IMR-90 (cell line): ENCODE results near the gene IL21R. TPM values are rescaled to one million over a fixed set of nuclear protein-coding genes. Genes with fewer than 3 reads are reported as not detected.
A peak's percentile ranks its signal among the peaks of the same experiment; 100 is the strongest.

Experiments
- ATAC-seq: fragments of 200-7000 bp; cut with Tn5 transposase; 2 replicates; pipeline ENCODE4 v1.9.1; 2020; ENCODE audit warnings: low read depth, mild to moderate bottlenecking, moderate library complexity
- BruUV-seq: library from RNA; stranded (reverse); fragments of 400-500 nt; replicated peaks from 2 replicates; lab custom pipeline; 2021; lab: Mats Ljungman, UMichigan
- CTCF ChIA-PET: fragments of 300-600 bp; formaldehyde crosslinking; extraction: SDS; loops from one replicate; lab custom pipeline; 2021; ENCODE audit warnings: antibody characterized with exemption; lab: Yijun Ruan, JAX
- POLR2A ChIA-PET: fragments of 300-600 bp; sonication (Branson Sonifier 250); formaldehyde crosslinking; loops from one replicate; lab custom pipeline; 2022; ENCODE audit warnings: antibody characterized with exemption; ENCODE audit not compliant: unreplicated experiment; lab: Charles Lee
- DNase-seq: peaks from one replicate; pipeline ENCODE4 v3.0.0; 2013
- H2AFZ ChIP-seq: replicated peaks from 2 replicates; pipeline ENCODE3; 2013; ENCODE audit warnings: low read length, mild to moderate bottlenecking; ENCODE audit not compliant: poor library complexity
- H2AK5ac ChIP-seq: 2 replicates; pipeline ENCODE4 v1.6.1; 2013; ENCODE audit warnings: low read depth, low read length, inconsistent platforms
- H2AK9ac ChIP-seq: replicated peaks from 2 replicates; pipeline ENCODE3; 2013; ENCODE audit warnings: mild to moderate bottlenecking, low read depth, low read length, moderate library complexity; ENCODE audit not compliant: poor library complexity
- H2BK120ac ChIP-seq: 2 replicates; pipeline ENCODE4 v1.6.1; 2013; ENCODE audit warnings: low read depth, low read length, inconsistent platforms
- H2BK15ac ChIP-seq: 3 replicates; pipeline ENCODE4 v1.6.1; 2013; ENCODE audit warnings: low read depth, low read length, inconsistent platforms
- H2BK20ac ChIP-seq: 2 replicates; pipeline ENCODE4 v1.6.1; 2013; ENCODE audit warnings: low read depth, mild to moderate bottlenecking, inconsistent platforms, low read length, moderate library complexity
- H2BK5ac ChIP-seq: 2 replicates; pipeline ENCODE4 v1.6.1; 2013; ENCODE audit warnings: mild to moderate bottlenecking, low read depth, low read length, inconsistent platforms; ENCODE audit not compliant: poor library complexity, severe bottlenecking
- H3K14ac ChIP-seq: replicated peaks from 2 replicates; pipeline ENCODE4 v1.6.1; 2013; ENCODE audit warnings: low read depth, low read length, inconsistent platforms
- H3K18ac ChIP-seq: 2 replicates; pipeline ENCODE4 v1.6.1; 2013; ENCODE audit warnings: low read depth, low read length, control low read depth
- H3K23ac ChIP-seq: 2 replicates; pipeline ENCODE4 v1.6.1; 2013; ENCODE audit warnings: low read depth, low read length, inconsistent platforms
- H3K27ac ChIP-seq: 2 replicates; pipeline ENCODE4 v1.5.1; 2013; ENCODE audit warnings: mild to moderate bottlenecking, control low read depth, low read length; ENCODE audit not compliant: insufficient read depth
- H3K27me3 ChIP-seq: 2 replicates; pipeline ENCODE4 v1.6.1; 2013; ENCODE audit warnings: low read length; ENCODE audit not compliant: control insufficient read depth, insufficient read depth
- H3K36me3 ChIP-seq: 2 replicates; pipeline ENCODE4 v1.6.1; 2013; ENCODE audit warnings: low read length, mixed read lengths; ENCODE audit not compliant: control insufficient read depth, insufficient read depth
- H3K4ac ChIP-seq: 2 replicates; pipeline ENCODE4 v1.6.1; 2013; ENCODE audit warnings: low read depth, low read length, inconsistent platforms
- H3K4me1 ChIP-seq: 2 replicates; pipeline ENCODE4 v1.6.1; 2013; ENCODE audit warnings: low read length, mixed read lengths; ENCODE audit not compliant: control insufficient read depth, insufficient read depth
- H3K4me2 ChIP-seq: 2 replicates; pipeline ENCODE4 v1.6.1; 2013; ENCODE audit warnings: low read depth, mild to moderate bottlenecking, control low read depth, low read length, moderate library complexity
- H3K4me3 ChIP-seq: 2 replicates; pipeline ENCODE4 v1.5.1; 2013; ENCODE audit warnings: low read depth, mild to moderate bottlenecking, control low read depth, low read length, moderate library complexity; ENCODE audit not compliant: insufficient read depth
- H3K56ac ChIP-seq: 2 replicates; pipeline ENCODE4 v1.6.1; 2013; ENCODE audit warnings: low read length, inconsistent platforms; ENCODE audit not compliant: insufficient read depth; ENCODE audit errors: extremely low read depth
- H3K79me1 ChIP-seq, 2 experiments: 2 replicates each; pipeline ENCODE4 v1.6.1; 2013; ENCODE audit warnings: low read length in 2 of 2, inconsistent platforms in 1 of 2, low read depth in 1 of 2
- H3K9ac ChIP-seq: 2 replicates; pipeline ENCODE4 v1.6.1; 2013; ENCODE audit warnings: low read depth, low read length, control low read depth
- H3K9me1 ChIP-seq: 2 replicates; pipeline ENCODE4 v1.6.1; 2013; ENCODE audit warnings: low read length, inconsistent platforms; ENCODE audit not compliant: insufficient read depth
- H3K9me3 ChIP-seq: 2 replicates; pipeline ENCODE4 v1.6.1; 2013; ENCODE audit warnings: low read length; ENCODE audit not compliant: control insufficient read depth, insufficient read depth
- H4K20me1 ChIP-seq: 2 replicates; pipeline ENCODE4 v1.6.1; 2013; ENCODE audit warnings: low read length, inconsistent platforms; ENCODE audit not compliant: insufficient read depth
- H4K5ac ChIP-seq: 2 replicates; pipeline ENCODE4 v1.6.1; 2013; ENCODE audit warnings: mild to moderate bottlenecking, low read depth, low read length, control low read depth
- H4K8ac ChIP-seq, 2 experiments: 2 replicates each; pipeline ENCODE4 v1.6.1; 2013; ENCODE audit warnings: low read depth in 2 of 2, low read length in 2 of 2, control low read depth in 1 of 2, inconsistent platforms in 1 of 2
- H4K91ac ChIP-seq: 2 replicates; pipeline ENCODE4 v1.6.1; 2013; ENCODE audit warnings: low read depth, low read length, inconsistent platforms; ENCODE audit not compliant: insufficient read depth
- CEBPB ChIP-seq: IDR thresholded peaks from 2 replicates; pipeline ENCODE4 v1.6.1; 2012; ENCODE audit warnings: low read depth, low read length, improper control_type of control experiment
- MAFK ChIP-seq: IDR thresholded peaks from 2 replicates; pipeline ENCODE4 v1.6.1; 2012; ENCODE audit warnings: low read depth, low read length, improper control_type of control experiment
- RAD21 ChIP-seq: IDR thresholded peaks from 2 replicates; pipeline ENCODE4 v1.6.1; 2012; ENCODE audit warnings: low read length, improper control_type of control experiment
- USF2 ChIP-seq: fragments of 150-350 bp; IDR thresholded peaks from 2 replicates; pipeline ENCODE4 v1.6.1; 2017; ENCODE audit warnings: mild to moderate bottlenecking, antibody characterized with exemption, low read length, low read depth
- WGBS, 2 experiments: methylation state at CpG; one replicate each; pipeline versions ENCODE4 v1.1.5 to v1.1.7; 2013; ENCODE audit warnings: missing lambda C conversion rate in 2 of 2; ENCODE audit not compliant: insufficient read length in 1 of 2; ENCODE audit errors: extremely low coverage in 2 of 2; 5-methylcytosine and 5-hydroxymethylcytosine counted together
- dilution Hi-C: fragments of 300-500 bp; cut with HindIII; formaldehyde crosslinking; loops from one replicate; pipeline ENCODE4 v1.14.3; 2018; ENCODE audit warnings: low sequenced_read_pairs; ENCODE audit not compliant: unreplicated experiment
- in situ Hi-C: fragments of 300-500 bp; cut with MboI; formaldehyde crosslinking; loops from 3 replicates; pipeline ENCODE4 v1.14.3; 2019; ENCODE audit warnings: low sequenced_read_pairs, inconsistent platforms, mixed read lengths
- intact Hi-C: fragments of 100-400 bp; cut with micrococcal nuclease; formaldehyde crosslinking; loops from 2 replicates; pipeline ENCODE4 v1.10.0; 2022
- polyA plus RNA-seq, 3 experiments: library from polyadenylated mRNA; depleted of rRNA; stranded (reverse); fragments of >200 nt; gene quantifications; 2 replicates each; pipeline ENCODE4 v1.2.3, GENCODE V29; 2012; ENCODE audit warnings: low replicate concordance in 1 of 3
- total RNA-seq: library from RNA; depleted of rRNA; stranded (reverse); fragments of >200 nt; gene quantifications from 2 replicates; pipeline ENCODE4 v1.2.3, GENCODE V29; 2012

IL21R gene
- total and polyA plus RNA-seq, 2 of the 4 experiments (the other 2 are of a cell fraction) = 0.72 to 0.97 TPM

GRCh38 chr16:27471661-27472060 is 69.7 kb downstream of the IL21R start:
- no peak overlapping the region for H3K14ac ChIP-seq
- 95% methylated on average over 11 of the region's 19 CpGs; no CpG with 5 or more reads in 1 of the 2 experiments for WGBS, 2 experiments
- H3K79me1 ChIP-seq = peaks cover 0 to 50% of the 10 kb centered on the region in 2 experiments; a peak in 3 of 4 replicates
- no TSS peak for BruUV-seq
- DNase-seq (no peak), ATAC-seq (no peak)
- in situ Hi-C loops (loop anchor here (25.0 kb wide), 1 partner anchor 1634 kb away; no protein-coding TSS in a partner anchor), dilution Hi-C loops (no loop called here), intact Hi-C loops (no loop called here)
- no peak overlapping the region for H4K5ac ChIP-seq
- peak overlapping the region; percentile 56; the same call in 1 of the 2 replicates for H4K91ac ChIP-seq
- H3K36me3 ChIP-seq = peaks cover 87% of the 10 kb centered on the region
- CTCF ChIA-PET = no interaction called here
- no peak overlapping the region for H2BK5ac ChIP-seq
- no peak overlapping the region for H3K4me2 ChIP-seq
- H3K4ac ChIP-seq = peak overlapping the region; percentile 90
- TF ChIP-seq MAFK (no peak), CEBPB (no peak), USF2 (no peak), RAD21 (no peak)
- H2AK9ac ChIP-seq = no peak overlapping the region
- H3K9me3 ChIP-seq = peaks cover 5% of the 10 kb centered on the region
- peaks cover 23% of the 10 kb centered on the region for H3K9me1 ChIP-seq
- H4K8ac ChIP-seq = no peak overlapping the region; a peak in 1 of 4 replicates
- peak overlapping the region; percentile 35 for H2BK120ac ChIP-seq
- no peak overlapping the region for H3K18ac ChIP-seq
- no peaks in the 10 kb centered on the region for H4K20me1 ChIP-seq
- H3K27ac ChIP-seq = no peak overlapping the region
- no peak overlapping the region for H3K4me3 ChIP-seq
- H3K23ac ChIP-seq = no peak overlapping the region
- POLR2A ChIA-PET = no interaction called here
- H2AFZ ChIP-seq = no peak overlapping the region
- peaks cover 19% of the 10 kb centered on the region for H3K4me1 ChIP-seq
- peak overlapping the region; percentile 65 for H2AK5ac ChIP-seq
- no peaks in the 10 kb centered on the region for H3K27me3 ChIP-seq
- peak overlapping the region; percentile 46; the same call in 1 of the 2 replicates for H2BK20ac ChIP-seq
- H2BK15ac ChIP-seq = no peak overlapping the region
- H3K56ac ChIP-seq = no peak overlapping the region
- no peak overlapping the region for H3K9ac ChIP-seq
